GM19438 (cell line): ENCODE measurements around the gene ENO4.

Experiments used
- ATAC-seq: cut with Tn5 transposase; IDR thresholded peaks from one replicate; pipeline ENCODE4 v1.9.1; 2021; ENCODE audit warnings: low read depth; ENCODE audit not compliant: unreplicated experiment

The ENO4 gene

DNA sequence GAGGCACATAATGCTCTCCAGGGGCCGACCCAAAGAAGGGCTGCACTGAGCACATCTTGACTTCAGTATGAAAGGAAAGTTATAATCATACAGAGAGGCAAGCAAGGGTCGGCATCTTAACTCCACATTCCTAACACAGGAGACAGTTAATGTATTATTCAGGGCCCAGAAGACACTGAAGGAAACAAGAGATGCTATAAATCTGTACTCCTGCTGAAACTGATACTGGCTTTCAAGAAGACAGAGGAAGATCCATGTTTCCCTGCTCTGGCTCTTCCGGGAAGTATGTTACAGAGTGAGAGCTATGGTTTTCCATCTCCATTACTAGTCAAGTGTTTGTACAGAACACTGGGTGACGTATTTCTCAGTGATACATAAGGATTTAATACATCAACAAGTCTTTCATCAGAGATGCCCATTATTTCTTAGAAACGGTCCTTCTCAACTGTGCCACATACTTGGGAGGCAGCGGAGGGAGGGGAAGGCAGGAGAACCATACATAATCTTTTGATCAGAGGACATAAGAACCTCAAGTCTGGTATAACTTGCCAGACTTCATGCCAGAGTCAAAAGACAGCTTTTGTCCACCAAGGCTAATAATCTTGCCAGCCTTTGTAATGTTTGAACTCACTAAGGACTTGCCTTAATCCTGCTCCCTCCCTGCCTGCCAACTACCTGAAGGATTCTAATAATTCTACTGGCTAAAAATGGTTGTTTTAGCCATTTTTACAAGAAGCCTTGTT lies 58.1 kb downstream of the ENO4 start:
- no peak for ATAC-seq

- ATAC-seq: no peak
Measured at GRCh38 chr10:116909307-116909706, 60.0 kb downstream of the ENO4 start.

DNA sequence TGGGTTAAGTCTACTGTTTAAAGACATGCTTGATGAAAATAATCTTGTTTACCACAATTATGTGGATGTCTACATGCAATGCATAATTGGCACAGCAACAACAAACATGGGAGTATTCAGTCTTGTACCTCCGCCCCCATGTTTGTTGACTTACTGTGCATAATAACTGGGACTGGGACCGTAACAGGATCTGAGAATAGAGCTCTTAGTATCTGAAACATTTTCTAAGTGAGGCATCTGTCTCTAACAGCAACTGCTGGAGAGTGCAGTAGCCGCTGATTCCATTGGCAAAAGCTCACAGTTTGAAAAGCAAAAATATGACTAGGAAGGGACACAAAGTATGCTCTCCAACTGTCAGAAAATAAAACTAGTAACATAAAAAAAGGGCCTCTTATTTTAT lies 61.6 kb downstream of the ENO4 start:
- no peak for ATAC-seq

GRCh38 chr10:116912162-116912561 lies 62.9 kb downstream of the ENO4 start:
- ATAC-seq: no peak

DNA sequence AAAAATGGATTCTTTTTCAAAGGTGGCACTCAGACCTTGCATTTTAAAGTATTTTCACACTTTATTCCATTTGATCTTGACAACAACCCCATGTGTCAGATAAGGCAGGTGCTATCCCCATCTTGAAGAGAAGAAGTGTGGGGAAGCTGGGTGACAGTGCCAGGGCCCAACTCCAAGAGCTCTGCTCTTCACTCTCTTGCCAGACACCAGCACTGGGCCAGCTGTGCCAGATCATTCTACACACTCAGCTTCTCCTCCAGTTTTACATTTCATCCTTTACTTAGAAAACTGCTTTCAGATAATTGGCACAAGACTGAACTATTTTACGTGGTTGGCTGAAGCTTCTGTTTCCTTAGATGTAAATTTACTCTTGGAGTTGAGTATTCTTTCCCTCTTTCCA lies 64.4 kb downstream of the ENO4 start:
- no peak for ATAC-seq

DNA sequence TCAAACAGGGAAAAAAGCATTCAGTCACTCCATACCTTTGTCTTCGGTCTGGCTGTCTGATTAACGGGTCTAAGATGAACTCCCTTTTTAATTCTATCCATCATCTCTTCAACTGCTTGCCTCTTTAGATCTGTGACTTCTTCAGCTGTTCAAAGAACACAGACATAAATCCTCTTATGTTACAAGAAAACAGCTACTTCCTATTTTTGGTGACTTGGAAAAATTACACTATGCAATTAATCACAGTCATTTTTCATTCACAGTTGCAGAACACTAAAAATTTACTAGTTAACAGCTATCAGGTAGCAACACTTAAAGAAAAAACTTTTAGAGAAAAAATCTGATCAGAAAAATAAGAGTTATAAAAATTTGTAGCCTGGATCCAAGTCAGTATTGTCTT lies 66.0 kb downstream of the ENO4 start:
- no peak for ATAC-seq

- ATAC-seq: no peak
Measured at GRCh38 chr10:116917481-116917880, 68.2 kb downstream of the ENO4 start.

DNA sequence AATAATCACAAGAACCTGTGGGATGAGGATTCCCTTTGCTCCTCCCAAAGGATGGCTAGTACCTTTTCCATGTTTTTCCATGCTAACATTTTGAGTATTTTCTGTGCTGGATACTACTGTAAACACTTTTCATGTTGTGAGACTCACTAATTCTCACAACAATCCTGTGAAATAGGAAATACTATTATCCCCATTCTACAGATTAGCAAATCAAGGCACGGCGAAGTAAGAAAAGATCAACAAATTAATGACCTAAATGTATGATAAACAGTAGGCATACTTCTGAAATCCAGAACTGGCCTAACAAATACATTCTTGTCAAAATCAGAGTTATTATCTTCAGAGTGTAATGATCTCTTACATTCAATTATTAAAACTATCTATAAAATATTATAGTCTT lies 69.3 kb downstream of the ENO4 start:
- ATAC-seq: no peak

DNA sequence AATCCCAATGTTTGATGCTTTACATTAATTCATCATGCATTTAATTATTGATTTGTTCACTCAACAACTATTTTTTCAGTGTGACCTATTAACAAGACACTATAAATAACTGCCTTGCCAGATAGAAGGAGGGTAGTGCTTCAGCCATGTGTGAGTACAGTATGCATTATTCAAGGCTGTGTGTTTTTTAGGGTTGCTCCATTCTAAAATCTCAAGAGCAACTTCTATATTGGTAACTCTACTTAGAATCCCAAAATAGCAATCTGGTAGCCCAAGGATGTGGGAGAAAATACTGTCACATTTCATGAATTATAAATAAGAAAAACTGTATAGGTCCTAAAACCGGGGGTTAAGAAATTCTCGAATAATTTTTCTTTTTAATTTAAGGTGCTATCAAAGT lies 69.9 kb downstream of the ENO4 start:
- no peak for ATAC-seq

- ATAC-seq: no peak
Measured at GRCh38 chr10:116919706-116920105, 70.4 kb downstream of the ENO4 start.

- ATAC-seq: no peak
Measured at GRCh38 chr10:116925056-116925455, 75.8 kb downstream of the ENO4 start.

- no peak for ATAC-seq
Measured at GRCh38 chr10:116926426-116926825, 77.1 kb downstream of the ENO4 start.

DNA sequence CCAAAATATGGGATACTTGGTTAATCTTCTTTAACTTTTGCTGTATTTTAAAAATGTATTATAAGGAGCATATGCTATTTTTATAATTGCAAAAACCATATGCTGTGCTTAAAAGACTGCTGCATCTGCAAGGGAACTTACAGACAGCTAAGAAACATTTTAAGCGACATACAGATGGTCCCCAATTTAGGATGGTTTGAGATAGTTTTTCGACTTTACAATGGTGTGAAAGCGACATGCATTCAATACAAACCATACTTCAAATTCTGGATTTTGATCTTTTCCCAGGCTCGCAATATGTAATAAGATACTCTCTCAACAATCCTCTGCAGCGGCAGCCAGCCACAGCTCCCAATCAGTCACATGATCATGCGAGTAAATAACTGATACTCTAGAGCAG lies 82.5 kb downstream of the ENO4 start:
- ATAC-seq: no peak
